HG02840 (cell line): ENCODE results near the gene BAHCC1.

Experiments
- ATAC-seq: cut with Tn5 transposase; IDR thresholded peaks from one replicate; pipeline ENCODE4 v1.9.1; 2021; ENCODE audit warnings: mild to moderate bottlenecking, moderate library complexity, moderate number of reproducible peaks; ENCODE audit not compliant: unreplicated experiment, low FRiP score

BAHCC1 gene

GRCh38 chr17:81456798-81457197, 61.5 kb downstream of the BAHCC1 start:
- ATAC-seq, result no peak

DNA sequence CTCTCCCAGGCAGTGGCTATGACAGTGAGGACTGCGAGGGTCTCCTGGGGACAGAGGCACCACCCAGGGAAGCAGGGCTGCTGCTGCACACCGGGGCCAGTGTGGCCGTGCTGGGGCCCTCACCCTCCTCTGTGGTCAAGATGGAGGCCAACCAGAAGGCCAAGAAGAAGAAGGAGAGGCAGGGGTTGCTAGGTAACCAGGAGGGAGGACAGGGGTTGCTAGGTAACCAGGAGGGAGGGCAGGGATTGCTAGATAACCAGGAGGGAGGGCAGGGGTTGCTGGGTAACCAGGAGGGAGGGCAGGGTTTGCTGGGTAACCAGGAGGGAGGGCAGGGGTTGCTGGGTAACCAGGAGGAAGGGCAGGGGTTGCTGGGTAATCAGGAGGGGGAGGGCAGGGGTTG, 62.1 kb downstream of the BAHCC1 start:
- ATAC-seq, result no peak

DNA sequence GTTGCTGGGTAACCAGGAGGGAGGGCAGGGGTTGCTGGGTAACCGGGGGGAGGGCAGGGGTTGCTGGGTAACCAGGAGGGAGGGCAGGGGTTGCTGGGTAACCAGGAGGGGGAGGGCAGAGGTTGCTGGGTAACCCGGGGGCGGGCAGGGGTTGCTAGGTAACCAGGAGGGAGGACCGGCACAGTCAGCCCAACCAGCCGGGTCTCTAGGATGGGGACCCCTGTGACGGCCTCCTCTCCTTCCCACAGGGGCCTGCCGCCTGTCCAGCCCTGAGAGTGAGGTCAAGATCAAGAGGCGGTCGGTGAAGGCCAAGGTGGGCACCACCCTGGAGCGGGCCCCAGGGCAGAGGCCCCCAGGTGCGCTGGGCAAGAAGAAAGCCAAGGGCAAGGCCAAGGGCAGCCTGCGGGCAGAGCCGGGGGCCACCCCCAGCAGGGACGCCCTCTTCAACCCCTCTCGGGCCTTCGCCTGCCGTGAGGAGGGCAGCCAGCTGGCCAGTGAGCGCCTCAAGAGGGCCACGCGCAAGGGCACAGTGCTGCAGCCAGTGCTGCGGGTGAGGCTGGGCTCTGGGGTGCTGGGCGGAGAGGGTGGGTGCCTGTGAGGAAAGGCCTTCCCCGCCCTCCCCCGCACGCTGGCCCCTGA, 62.8 kb downstream of the BAHCC1 start:
- ATAC-seq, result no peak

GRCh38 chr17:81458628-81459027, 63.4 kb downstream of the BAHCC1 start:
- no peak for ATAC-seq

DNA sequence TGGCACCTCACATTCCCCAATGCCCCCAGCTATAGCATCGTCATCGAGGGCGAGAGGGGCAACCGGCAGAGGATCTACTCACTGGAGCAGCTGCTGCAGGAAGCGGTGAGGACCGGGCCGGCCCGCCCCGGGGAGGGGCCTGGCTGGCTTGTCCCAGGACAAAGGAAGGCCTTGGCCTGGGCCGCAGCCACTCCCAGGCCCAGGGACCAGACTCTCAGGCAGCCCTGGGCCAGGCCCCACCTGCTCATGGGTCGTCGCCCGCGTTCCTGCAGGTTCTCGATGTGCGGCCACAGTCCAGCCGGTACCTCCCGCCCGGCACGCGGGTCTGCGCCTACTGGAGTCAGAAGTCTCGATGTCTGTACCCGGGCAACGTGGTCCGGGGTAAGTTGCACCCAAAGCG, 64.0 kb downstream of the BAHCC1 start:
- ATAC-seq, result no peak

GRCh38 chr17:81459864-81460263, 64.6 kb downstream of the BAHCC1 start:
- no peak for ATAC-seq

GRCh38 chr17:81460856-81461460, 65.7 kb downstream of the BAHCC1 start:
- no peak for ATAC-seq

DNA sequence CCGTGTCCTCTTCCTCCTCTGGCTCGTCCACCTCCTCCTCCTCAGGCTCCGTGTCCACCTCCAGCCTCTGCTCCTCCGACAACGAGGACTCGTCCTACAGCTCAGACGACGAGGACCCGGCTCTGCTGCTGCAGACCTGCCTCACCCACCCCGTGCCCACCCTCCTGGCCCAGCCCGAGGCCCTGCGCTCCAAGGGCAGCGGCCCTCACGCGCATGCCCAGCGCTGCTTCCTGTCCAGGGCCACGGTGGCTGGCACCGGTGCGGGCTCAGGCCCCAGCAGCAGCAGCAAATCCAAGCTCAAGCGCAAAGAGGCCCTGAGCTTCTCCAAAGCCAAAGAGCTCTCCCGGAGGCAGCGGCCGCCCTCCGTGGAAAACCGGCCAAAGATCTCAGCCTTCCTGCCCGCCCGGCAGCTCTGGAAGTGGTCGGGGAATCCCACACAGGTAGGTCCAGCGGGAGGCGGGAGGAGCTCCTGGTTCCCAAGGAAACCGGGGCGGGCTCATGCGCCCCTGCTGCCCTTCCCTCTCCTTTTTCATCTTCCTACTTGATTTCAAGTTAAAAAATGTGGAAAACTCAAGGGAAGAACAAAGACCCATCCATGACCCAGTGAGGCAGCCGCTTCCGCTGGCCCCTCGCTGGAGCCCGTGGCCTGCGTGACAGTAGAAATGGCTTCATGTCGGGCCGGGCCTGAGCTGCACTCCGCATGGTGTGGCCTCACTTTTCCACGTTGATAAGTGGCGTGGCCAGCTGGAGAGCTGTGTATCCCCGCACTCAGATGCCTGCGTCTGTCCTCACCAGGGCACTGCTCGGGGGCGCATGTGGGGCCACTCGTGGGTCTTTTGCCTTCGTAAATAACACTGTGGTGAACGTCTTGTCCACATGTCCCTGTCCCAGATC, 66.6 kb downstream of the BAHCC1 start:
- no peak for ATAC-seq

DNA sequence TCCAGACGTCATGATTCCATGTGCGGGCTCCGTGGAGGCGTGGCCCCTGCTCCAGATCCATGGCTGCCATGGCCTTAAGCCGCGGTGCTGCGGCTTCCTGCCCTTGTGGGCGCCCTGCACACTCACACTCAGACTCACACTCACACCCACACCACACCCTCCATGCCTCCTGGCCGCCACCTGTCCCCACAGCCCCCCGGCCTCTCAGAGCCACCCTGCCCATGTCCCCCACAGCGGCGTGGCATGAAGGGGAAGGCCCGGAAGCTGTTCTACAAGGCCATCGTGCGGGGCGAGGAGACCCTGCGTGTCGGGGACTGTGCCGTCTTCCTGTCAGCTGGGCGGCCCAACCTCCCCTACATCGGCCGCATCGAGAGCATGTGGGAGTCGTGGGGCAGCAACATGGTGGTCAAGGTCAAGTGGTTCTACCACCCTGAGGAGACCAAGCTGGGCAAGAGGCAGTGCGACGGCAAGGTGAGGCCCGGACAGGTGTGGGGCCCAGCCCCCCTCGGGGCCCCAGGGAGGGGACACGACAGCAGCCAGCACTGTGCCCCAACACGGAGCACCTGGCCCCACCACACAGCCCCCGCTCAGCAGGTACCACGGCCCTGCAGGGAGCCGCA, 67.4 kb downstream of the BAHCC1 start:
- no peak for ATAC-seq

GRCh38 chr17:81463506-81463905, 68.2 kb downstream of the BAHCC1 start:
- ATAC-seq, result no peak

- no peak for ATAC-seq
Measured at GRCh38 chr17:81464586-81464985, 69.3 kb downstream of the BAHCC1 start.

DNA sequence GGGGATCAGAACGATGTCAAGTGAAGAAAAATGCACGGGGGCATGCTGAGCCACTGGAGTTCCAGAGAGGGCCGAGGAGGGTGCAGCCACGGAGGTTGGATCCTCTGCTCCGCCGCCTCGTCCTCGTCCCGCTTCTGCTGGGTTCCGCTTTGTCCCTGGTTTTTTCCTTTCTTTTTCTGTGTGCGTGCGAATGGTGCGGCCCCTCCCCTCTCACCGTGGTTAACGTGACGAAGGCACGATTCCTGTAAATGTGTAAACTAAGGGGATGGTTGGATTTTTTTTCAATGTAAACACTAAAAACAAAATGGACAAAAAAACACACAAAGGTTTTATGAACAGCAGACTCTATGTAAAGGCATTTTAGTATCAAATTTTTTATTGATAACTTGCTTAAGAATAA, 70.7 kb downstream of the BAHCC1 start:
- no peak for ATAC-seq

GRCh38 chr17:81466564-81467472, 71.6 kb downstream of the BAHCC1 start:
- no peak for ATAC-seq

- no peak for ATAC-seq
Measured at GRCh38 chr17:81468111-81468769, 73.0 kb downstream of the BAHCC1 start.

DNA sequence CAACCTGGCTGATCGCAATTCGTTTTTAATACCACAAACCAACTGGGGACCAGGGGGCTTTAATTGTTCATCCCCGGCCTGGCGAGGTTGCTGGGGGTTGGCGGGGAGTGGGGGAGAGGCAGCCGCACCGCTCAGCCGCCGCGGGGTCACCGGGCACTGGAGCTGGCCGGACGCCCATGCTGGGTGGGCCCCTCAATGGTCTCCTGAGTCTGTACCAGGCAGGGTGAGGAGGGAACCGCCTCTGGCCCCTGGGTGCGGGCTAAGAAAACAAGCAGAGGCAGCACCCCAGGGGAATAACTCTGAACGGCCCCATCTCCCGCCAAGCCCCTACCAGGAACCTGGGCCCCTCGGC, 73.5 kb downstream of the BAHCC1 start:
- no peak for ATAC-seq

DNA sequence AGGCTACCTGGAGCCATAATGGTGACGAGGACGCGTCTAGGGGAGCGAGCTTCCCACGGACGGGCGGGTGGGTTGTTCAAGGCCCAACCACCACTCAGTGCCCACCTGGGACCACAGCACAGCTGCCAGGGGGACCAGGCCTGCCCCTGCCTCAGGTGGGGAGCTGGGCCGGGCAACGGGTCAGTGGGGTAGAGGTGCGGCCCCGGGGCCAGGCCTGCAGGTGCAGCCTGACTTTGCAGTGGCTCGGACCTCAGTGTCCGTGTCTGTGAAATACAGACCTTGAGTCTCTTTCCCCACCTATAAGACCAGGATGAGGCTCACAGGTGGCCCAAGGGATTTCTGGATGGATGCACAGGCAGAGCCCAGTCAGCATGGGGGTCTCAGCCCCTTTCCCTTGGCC, 74.0 kb downstream of the BAHCC1 start:
- ATAC-seq, result no peak

- ATAC-seq, result no peak
Measured at GRCh38 chr17:81470270-81470943, 75.2 kb downstream of the BAHCC1 start.

DNA sequence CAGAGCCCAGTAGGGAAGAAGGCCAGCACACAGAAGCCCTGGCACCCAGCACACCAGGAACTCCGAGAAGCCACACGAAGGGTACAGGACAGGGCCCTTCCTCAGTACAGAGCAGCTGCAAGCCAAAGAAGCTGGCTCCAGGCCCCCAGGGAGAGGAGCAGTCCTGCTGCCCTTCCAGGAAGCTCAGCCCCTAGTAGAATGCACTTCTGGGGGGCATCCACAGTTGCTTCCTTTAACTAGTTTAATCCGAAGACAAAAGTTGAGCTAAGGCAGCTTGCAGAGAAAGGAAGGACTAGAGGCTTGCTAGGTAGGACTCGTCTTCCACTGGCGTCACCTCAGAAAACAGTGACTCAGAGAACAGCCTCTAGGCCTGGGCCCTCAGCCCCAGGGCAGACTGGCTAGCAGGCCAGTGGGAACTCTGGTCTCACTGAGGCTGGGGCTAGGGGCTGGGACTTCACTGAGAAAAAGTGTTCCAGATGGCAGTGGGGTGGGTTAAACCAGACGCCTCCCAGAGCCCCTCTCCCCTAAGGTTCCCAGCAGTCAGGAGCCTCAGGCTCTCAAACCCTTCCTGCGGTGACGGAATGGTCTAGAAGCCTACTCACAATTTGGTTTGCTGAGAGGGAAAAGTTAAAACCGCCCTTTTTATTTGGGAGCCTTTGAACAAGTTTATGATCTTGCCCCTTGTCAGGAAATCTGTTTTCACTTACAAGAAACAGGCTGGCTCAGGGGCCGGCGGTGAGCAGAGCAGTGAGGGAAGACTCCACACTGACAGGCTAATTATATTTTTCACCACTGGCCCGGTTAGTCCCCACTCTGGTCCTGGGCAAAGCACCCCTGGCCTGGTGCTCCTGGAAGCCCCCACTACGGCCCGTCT, 75.9 kb downstream of the BAHCC1 start:
- ATAC-seq, result no peak
